K562 (cell line): ENCODE data around the gene TMEM234. TPM values are rescaled to one million over a fixed set of nuclear protein-coding genes. Genes with fewer than 3 reads are reported as not detected.

Experiments used
- CBX8 ChIP-seq: fragments of 200-600 bp; sonication (generic); IDR thresholded peaks from 2 replicates; pipeline ENCODE4 v1.6.1; 2012; ENCODE audit warnings: borderline replicate concordance, mixed run types, low read depth, mild to moderate bottlenecking, moderate library complexity, mixed read lengths, low read length, control low read depth, inconsistent platforms; ENCODE audit not compliant: poor library complexity, severe bottlenecking; ENCODE audit errors: extremely low read depth
- E2F3 ChIP-seq: fragments of 250-450 bp; sonication (Bioruptor Pico); IDR thresholded peaks from 2 replicates; pipeline ENCODE4 v1.4.0; 2020; ENCODE audit warnings: mild to moderate bottlenecking
- E2F5 ChIP-seq: sonication (generic); formaldehyde crosslinking; IDR thresholded peaks from 2 replicates; pipeline ENCODE4 v1.8.0; 2022; ENCODE audit warnings: mild to moderate bottlenecking, missing genetic modification reagents
- EGR1 ChIP-seq: fragments of 450-650 bp; conservative IDR thresholded peaks from 2 replicates; pipeline ENCODE4 v1.6.1; 2017; ENCODE audit warnings: mild to moderate bottlenecking
- HLTF ChIP-seq: fragments of 450-650 bp; IDR thresholded peaks from 2 replicates; pipeline ENCODE4 v1.6.1; 2016
- KDM4B ChIP-seq, 2 experiments: fragments of 450-650 bp in 1 of 2; sonication (generic) in 1 of 2; IDR thresholded peaks; 2 replicates each; pipeline ENCODE4 v1.6.1; 2016 to 2017; ENCODE audit warnings: borderline replicate concordance in 2 of 2, antibody characterized with exemption in 1 of 2, low read depth in 1 of 2, mild to moderate bottlenecking in 1 of 2
- MCM5 ChIP-seq: fragments of 450-650 bp; IDR thresholded peaks from 2 replicates; pipeline ENCODE4 v1.6.1; 2016; ENCODE audit warnings: low read depth
- MLLT1 ChIP-seq, 2 experiments: fragments of 450-650 bp; IDR thresholded peaks; 2 replicates each; pipeline ENCODE4 v1.6.1; 2016
- NCOA2 ChIP-seq, 2 experiments: fragments of 450-650 bp; IDR thresholded peaks; 2 replicates each; pipeline ENCODE4 v1.6.1; 2018; ENCODE audit warnings: mild to moderate bottlenecking in 2 of 2, moderate library complexity in 1 of 2; ENCODE audit not compliant: partially characterized antibody in 2 of 2
- NCOR1 ChIP-seq: fragments of 450-650 bp; IDR thresholded peaks from 2 replicates; pipeline ENCODE4 v1.6.1; 2016; ENCODE audit warnings: mild to moderate bottlenecking, moderate library complexity
- NR0B1 ChIP-seq: fragments of 450-650 bp; IDR thresholded peaks from one replicate; pipeline ENCODE4 v1.6.1; 2018; ENCODE audit warnings: mild to moderate bottlenecking, moderate library complexity; ENCODE audit not compliant: partially characterized antibody
- NR1H2 ChIP-seq: sonication (generic); formaldehyde crosslinking; IDR thresholded peaks from 2 replicates; pipeline ENCODE4 v1.4.0; 2020; ENCODE audit warnings: mild to moderate bottlenecking, missing genetic modification reagents
- NR2C2 ChIP-seq, 2 experiments: fragments of 200-800 bp in 1 of 2; sonication (Bioruptor generic) in 1 of 2; sonication (generic) in 1 of 2; formaldehyde crosslinking in 1 of 2; IDR thresholded peaks; 2 replicates each; pipeline versions ENCODE4 v1.6.1 to v1.8.0; 2016 to 2022; ENCODE audit warnings: mild to moderate bottlenecking in 1 of 2, missing compliant biosample characterization in 1 of 2, missing genetic modification characterization in 1 of 2, missing genetic modification reagents in 1 of 2
- PHB ChIP-seq: fragments of 250-450 bp; sonication (Bioruptor Pico); IDR thresholded peaks from 2 replicates; pipeline ENCODE4 v1.5.0; 2021
- SMARCA5 ChIP-seq: fragments of 450-650 bp; IDR thresholded peaks from 2 replicates; pipeline ENCODE4 v1.6.1; 2016
- TBP ChIP-seq: optimal IDR thresholded peaks from 2 replicates; pipeline ENCODE3; 2011; ENCODE audit warnings: low read depth, low read length, improper control_type of control experiment
- TSC22D4 ChIP-seq: fragments of 450-650 bp; IDR thresholded peaks from 2 replicates; pipeline ENCODE4 v1.6.1; 2016; ENCODE audit warnings: missing genetic modification characterization, missing biosample characterization, control low read depth
- ZNF3 ChIP-seq: fragments of 250-450 bp; sonication (Bioruptor Pico); IDR thresholded peaks from 2 replicates; pipeline ENCODE4 v1.5.0; 2021; ENCODE audit warnings: mild to moderate bottlenecking, moderate library complexity
- polyA plus RNA-seq, 8 experiments: library from polyadenylated mRNA; depleted of rRNA in 4 of 8; stranded (reverse) in 5 of 8; unstranded in 3 of 8; fragments of >200 nt; fragmentation: Nextera tagmentation in 2 of 8; fragmentation: Illumina TruSeq in 1 of 8; extraction: Ambion mirVana in 2 of 8; extraction: Trizol in 1 of 8; gene quantifications; 2 replicates each; pipeline versions ENCODE4 v1.2.1 to v1.2.3, GENCODE V29; 2011 to 2014; ENCODE audit warnings: inconsistent platforms in 1 of 8, missing spikeins in 1 of 8
- total RNA-seq, 7 experiments: library from RNA; depleted of rRNA in 6 of 7; stranded (reverse); fragments of >200 nt in 6 of 7; fragmentation: Illumina TruSeq in 2 of 7; extraction: Trizol in 2 of 7; gene quantifications; 2 replicates each; pipeline versions ENCODE4 v1.2.1 to v1.2.3, GENCODE V29; 2011 to 2021; ENCODE audit warnings: low replicate concordance in 1 of 7
- TF ChIP-seq, protein P1 (sequence below): sonication (generic); formaldehyde crosslinking; IDR thresholded peaks from 2 replicates; pipeline ENCODE4 v1.4.0; 2020; ENCODE audit warnings: mild to moderate bottlenecking, missing genetic modification reagents

The TMEM234 gene
- total and polyA plus RNA-seq, 9 of the 15 experiments (the other 6 are each of a cell fraction or from before 2014, with no cell fraction given): 5.0 to 12.9 (median 7.6) TPM

DNA sequence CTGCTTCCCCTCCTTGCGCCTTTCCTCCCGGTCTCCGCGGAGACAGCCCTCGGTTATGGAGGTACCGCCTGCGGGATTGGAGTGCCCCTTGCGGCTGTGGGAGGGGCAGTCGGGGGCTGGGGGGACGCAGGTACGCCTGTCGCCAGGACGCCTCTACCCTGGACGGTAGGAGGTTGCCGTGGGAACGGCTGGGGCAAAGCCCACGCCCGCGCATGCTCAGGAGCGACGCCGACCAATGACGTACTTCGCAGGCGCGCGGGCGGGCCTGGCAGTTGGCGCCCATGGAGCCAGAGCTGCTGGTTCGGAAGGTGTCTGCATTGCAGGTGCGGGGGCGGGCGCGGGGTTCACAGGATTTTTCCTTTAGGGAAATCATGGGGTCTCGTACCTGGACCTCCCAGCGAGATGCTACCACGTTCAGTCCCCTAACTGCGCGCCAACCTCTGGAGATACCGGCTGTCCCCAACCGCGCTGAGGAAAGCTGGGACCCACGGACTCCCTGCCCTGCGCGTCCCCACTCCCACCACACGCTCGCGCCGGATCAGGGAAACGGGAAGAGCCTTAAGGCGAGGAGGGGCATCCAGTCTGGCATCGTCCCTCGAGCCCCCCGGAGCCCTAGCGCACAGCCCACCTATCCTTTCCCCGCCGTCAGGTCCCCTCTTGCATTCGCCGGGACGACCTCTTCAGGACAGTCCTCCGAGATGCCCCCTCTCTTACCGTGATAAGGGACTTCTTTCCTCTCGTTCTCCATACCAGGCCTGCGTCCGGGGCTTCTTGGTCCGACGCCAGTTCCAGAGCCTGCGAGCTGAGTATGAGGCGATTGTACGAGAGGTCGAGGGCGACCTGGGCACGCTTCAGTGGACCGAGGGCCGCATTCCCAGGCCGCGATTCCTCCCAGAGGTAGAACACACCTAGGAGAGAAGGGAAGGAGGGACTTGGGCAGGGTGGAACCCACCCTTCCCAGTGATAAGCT, 16.5 kb downstream of the TMEM234 start, which contains the start of gene IQCC (continued):
- TF ChIP-seq CBX8: no peak
- TF ChIP-seq HLTF: no peak
- peak; percentile 80; the same call in 1 of the 2 replicates for TF ChIP-seq PHB (CRISPR knock-in tag)
- no peak for TF ChIP-seq TSC22D4 (tag)
- peak in 1 of 2 experiments; percentile 71; a peak in 1 of 4 replicates for TF ChIP-seq KDM4B (IDR thresholded peaks at IDR 0.05; ENCODE audit: borderline replicate concordance in 2 of 2, low read depth in 1 of 2)
- TF ChIP-seq NR2C2 (CRISPR knock-in tag; IDR thresholded peaks at IDR 0.05): peak; percentile 35; the same call in 1 of the 2 replicates
- TF ChIP-seq NR2C2 (tag; IDR thresholded peaks at IDR 0.05): no peak
- TF ChIP-seq EGR1: peak; percentile 99
- TF ChIP-seq SMARCA5: no peak
- TF ChIP-seq NR0B1: no peak
- peak in 1 of 2 experiments; percentile 51; a peak in 2 of 4 replicates for TF ChIP-seq MLLT1 (IDR thresholded peaks at IDR 0.05)
- peak; percentile 71 for TF ChIP-seq TBP
- no peak for TF ChIP-seq NCOA2 (IDR thresholded peaks at IDR 0.05; ENCODE audit: partially characterized antibody in 2 of 2)
- TF ChIP-seq E2F5 (CRISPR knock-in tag): no peak
- TF ChIP-seq E2F3 (CRISPR knock-in tag): peak; percentile 94
- no peak for TF ChIP-seq ZNF3 (CRISPR knock-in tag)
- no peak; the same call in 1 of the 2 replicates for TF ChIP-seq NCOR1
- TF ChIP-seq MCM5: no peak
- peak; percentile 88; the same call in 1 of the 2 replicates for TF ChIP-seq NR1H2 (CRISPR knock-in tag)
- TF ChIP-seq, protein P1, sequence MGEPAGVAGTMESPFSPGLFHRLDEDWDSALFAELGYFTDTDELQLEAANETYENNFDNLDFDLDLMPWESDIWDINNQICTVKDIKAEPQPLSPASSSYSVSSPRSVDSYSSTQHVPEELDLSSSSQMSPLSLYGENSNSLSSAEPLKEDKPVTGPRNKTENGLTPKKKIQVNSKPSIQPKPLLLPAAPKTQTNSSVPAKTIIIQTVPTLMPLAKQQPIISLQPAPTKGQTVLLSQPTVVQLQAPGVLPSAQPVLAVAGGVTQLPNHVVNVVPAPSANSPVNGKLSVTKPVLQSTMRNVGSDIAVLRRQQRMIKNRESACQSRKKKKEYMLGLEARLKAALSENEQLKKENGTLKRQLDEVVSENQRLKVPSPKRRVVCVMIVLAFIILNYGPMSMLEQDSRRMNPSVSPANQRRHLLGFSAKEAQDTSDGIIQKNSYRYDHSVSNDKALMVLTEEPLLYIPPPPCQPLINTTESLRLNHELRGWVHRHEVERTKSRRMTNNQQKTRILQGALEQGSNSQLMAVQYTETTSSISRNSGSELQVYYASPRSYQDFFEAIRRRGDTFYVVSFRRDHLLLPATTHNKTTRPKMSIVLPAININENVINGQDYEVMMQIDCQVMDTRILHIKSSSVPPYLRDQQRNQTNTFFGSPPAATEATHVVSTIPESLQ (CRISPR knock-in tag): peak; percentile 79; the same call in 1 of the 2 replicates
